RWPE2 (cell line): ENCODE measurements around the gene TMEM272.

Experiments used
- ATAC-seq: fragments of 200-7000 bp; cut with Tn5 transposase; 3 replicates; pipeline ENCODE4 v1.9.1; 2021; ENCODE audit warnings: low read depth
- DNase-seq: peaks from one replicate; pipeline ENCODE4 v3.0.0-alpha.2; 2020; ENCODE audit warnings: low spot score
- H3K27ac ChIP-seq: fragments of 450-650 bp; 2 replicates; pipeline ENCODE4 v1.5.1; 2017; ENCODE audit warnings: mild to moderate bottlenecking; ENCODE audit not compliant: poor library complexity, severe bottlenecking
- H3K27me3 ChIP-seq: fragments of 250-450 bp; sonication (Bioruptor Pico); 2 replicates; pipeline ENCODE4 v1.5.1; 2021; ENCODE audit warnings: mild to moderate bottlenecking, moderate library complexity; ENCODE audit not compliant: insufficient read depth, poor library complexity, severe bottlenecking
- H3K36me3 ChIP-seq: fragments of 250-450 bp; sonication (Bioruptor Pico); 2 replicates; pipeline ENCODE4 v1.5.1; 2020; ENCODE audit warnings: low read depth, mild to moderate bottlenecking, moderate library complexity
- H3K4me1 ChIP-seq: fragments of 250-450 bp; sonication (Bioruptor Pico); 2 replicates; pipeline ENCODE4 v1.5.1; 2021; ENCODE audit warnings: mild to moderate bottlenecking, moderate library complexity; ENCODE audit not compliant: insufficient read depth, poor library complexity, severe bottlenecking
- H3K4me3 ChIP-seq: fragments of 250-450 bp; sonication (Bioruptor Pico); 2 replicates; pipeline ENCODE4 v1.5.1; 2021; ENCODE audit warnings: mild to moderate bottlenecking, moderate library complexity; ENCODE audit not compliant: severe bottlenecking
- H3K9me3 ChIP-seq: fragments of 250-450 bp; sonication (Bioruptor Pico); 2 replicates; pipeline ENCODE4 v1.5.1; 2021; ENCODE audit warnings: mild to moderate bottlenecking, moderate library complexity; ENCODE audit not compliant: severe bottlenecking
- TF ChIP-seq, protein P1 (sequence below): fragments of 450-650 bp; IDR thresholded peaks from one replicate; pipeline ENCODE4 v1.5.1; 2017; ENCODE audit warnings: mild to moderate bottlenecking, moderate library complexity; ENCODE audit not compliant: poor library complexity, severe bottlenecking

Gene TMEM272

DNA sequence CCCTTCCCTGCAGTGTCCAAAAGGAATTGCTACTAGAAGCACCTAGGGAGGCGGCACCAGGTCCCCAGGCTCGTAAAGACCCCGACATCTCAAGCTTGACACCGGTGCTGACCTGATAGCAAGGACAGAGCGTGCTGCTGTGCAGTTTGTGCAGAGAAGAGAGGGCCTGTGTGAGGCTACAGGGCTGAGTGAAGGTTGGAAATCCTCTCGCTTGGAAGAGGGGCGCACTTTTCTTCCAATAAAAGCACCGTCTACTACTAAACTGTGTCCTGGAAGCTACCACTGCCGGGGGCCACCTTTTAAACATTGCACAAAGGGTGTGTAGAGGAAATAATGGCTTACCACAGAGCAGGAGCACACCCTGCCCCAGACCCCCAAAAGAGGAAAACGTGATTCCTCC is 11.0 kb downstream of the TMEM272 start:
- H3K27me3 ChIP-seq, result no peaks in the 10 kb centered on the region
- H3K36me3 ChIP-seq, result no peaks in the 10 kb centered on the region
- ATAC-seq, result no peak
- H3K4me1 ChIP-seq, result no peaks in the 10 kb centered on the region
- no peak for DNase-seq
- TF ChIP-seq, protein P1, sequence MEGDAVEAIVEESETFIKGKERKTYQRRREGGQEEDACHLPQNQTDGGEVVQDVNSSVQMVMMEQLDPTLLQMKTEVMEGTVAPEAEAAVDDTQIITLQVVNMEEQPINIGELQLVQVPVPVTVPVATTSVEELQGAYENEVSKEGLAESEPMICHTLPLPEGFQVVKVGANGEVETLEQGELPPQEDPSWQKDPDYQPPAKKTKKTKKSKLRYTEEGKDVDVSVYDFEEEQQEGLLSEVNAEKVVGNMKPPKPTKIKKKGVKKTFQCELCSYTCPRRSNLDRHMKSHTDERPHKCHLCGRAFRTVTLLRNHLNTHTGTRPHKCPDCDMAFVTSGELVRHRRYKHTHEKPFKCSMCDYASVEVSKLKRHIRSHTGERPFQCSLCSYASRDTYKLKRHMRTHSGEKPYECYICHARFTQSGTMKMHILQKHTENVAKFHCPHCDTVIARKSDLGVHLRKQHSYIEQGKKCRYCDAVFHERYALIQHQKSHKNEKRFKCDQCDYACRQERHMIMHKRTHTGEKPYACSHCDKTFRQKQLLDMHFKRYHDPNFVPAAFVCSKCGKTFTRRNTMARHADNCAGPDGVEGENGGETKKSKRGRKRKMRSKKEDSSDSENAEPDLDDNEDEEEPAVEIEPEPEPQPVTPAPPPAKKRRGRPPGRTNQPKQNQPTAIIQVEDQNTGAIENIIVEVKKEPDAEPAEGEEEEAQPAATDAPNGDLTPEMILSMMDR, result no peak
- H3K27ac ChIP-seq, result no peak overlapping the region
- no peak overlapping the region for H3K4me3 ChIP-seq
- H3K9me3 ChIP-seq, result no peaks in the 10 kb centered on the region

DNA sequence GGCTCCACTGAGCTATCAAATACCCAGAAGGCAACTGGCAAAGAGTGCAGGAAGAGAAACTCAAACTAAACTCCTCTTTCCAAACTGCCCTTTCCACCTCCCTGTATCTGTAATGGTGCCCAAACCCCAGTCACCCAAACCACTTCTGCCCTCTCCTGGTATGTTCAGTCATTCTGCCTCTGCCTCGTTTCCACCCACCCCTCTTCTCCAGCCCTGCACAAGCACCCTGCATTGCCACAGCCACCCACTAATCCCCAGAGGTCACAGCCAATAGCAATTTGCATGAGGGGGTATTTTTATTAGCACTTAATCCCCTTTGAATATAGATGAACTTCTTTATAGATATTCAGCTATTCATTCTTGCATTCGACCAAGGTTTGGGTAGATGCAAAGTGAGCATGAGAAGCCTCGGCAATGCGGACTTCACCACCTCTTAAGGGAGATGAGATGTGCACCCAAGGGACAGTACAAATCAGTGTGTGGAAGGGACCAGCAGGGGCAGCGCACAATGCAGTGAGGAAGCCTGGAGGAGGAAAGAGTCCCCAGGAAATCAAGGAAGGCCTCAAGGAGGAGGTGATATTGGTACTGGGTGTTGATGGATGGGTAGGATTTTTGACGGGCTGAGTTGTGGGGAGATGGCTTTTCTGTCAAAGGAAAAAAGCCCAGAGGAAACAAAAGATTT is 12.4 kb downstream of the TMEM272 start:
- Histone ChIP-seq H3K27ac (no peak overlapping the region), H3K36me3 (no peaks in the 10 kb centered on the region), H3K27me3 (no peaks in the 10 kb centered on the region), H3K4me3 (no peak overlapping the region), H3K4me1 (no peaks in the 10 kb centered on the region), H3K9me3 (no peaks in the 10 kb centered on the region)
- DNase-seq (no peak), ATAC-seq (peak; percentile 60; the same call in 1 of the 3 replicates)
- TF ChIP-seq, protein P1, result peak; percentile 10

DNA sequence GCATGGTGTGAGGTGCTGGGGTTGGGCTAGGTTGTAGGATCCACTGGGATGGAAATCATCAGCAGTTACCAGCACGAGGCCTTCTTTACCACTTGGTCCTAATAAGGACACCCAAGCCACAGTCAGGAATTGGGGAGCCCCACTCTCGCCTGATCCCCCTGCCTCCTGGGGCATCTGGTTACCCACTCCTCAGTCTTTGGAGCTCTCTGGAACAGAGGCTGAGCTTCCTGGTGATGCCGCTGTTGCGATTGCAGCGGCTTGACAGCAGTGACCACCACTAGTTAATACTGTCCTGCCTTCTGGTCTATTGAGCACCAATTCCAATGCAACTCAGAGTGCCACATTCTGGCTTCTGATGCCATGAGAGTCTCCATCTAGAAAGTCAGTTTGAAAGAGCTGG is 13.5 kb downstream of the TMEM272 start:
- no peaks in the 10 kb centered on the region for H3K27me3 ChIP-seq
- TF ChIP-seq, protein P1, result no peak
- DNase-seq (no peak), ATAC-seq (no peak)
- no peak overlapping the region for H3K27ac ChIP-seq
- H3K9me3 ChIP-seq, result no peaks in the 10 kb centered on the region
- H3K4me1 ChIP-seq, result peaks cover 3% of the 10 kb centered on the region
- no peak overlapping the region for H3K4me3 ChIP-seq
- no peaks in the 10 kb centered on the region for H3K36me3 ChIP-seq

DNA sequence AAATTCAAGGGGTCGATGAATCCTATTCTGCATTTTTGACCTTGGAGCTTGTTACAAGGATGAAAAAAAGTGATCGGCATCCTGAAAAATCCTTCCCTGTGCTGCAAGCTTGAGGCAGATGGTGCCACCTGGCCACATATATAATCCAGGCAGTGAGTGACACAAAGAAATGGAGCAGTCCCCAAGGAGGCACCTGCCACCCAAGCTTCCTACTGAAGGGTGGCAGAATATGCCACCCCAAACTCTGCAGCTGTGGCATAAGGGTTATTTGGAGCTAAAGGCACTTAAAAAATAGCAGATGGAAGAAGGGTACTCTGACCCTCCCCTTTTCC is 15.4 kb downstream of the TMEM272 start:
- TF ChIP-seq, protein P1, result no peak
- Histone ChIP-seq H3K27ac (no peak overlapping the region), H3K9me3 (no peaks in the 10 kb centered on the region), H3K36me3 (no peaks in the 10 kb centered on the region), H3K4me1 (peaks cover 3% of the 10 kb centered on the region), H3K27me3 (no peaks in the 10 kb centered on the region), H3K4me3 (no peak overlapping the region)
- ATAC-seq (no peak), DNase-seq (no peak)

DNA sequence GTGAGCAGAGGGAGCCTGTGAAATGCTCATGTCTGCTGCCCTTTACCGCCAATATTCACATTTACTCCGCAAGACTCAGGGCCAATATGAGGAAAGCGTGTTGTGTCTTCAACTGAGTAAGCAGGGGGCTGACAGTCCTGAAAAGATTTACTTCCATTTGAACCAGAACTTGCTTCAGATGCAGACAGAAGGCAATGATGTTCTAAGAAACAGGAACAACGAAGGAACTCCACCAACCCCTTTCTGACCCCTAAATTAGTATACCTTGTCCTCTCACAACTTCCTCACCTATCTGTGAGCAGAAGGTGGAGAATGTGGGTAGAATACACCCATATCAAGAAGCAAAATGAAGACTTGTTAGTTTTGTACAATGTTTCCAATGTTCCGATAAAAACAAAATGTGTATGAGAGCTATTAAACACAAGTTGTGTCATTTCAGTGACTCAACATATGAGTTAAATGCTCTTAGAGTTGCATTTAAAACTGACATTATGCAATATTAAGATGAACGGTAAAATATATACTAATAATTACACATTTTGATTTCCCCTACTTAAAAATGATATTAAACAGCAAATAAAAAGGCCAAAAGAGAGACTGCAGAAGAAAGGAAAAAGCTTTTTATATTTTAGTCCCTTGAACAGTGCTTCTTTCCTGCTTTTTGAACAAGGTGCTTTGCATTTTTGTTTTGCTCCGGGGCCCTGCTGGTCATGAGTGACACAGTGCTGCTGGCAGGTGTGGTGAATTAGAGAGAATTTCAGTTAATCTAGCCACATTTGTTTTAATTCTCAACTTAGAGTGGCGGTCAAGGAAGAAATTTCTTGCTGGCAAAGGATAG is 16.0 kb downstream of the TMEM272 start:
- DNase-seq, result no peak
- Histone ChIP-seq H3K4me3 (no peak overlapping the region), H3K9me3 (no peaks in the 10 kb centered on the region), H3K4me1 (peaks cover 3% of the 10 kb centered on the region), H3K27me3 (no peaks in the 10 kb centered on the region), H3K36me3 (no peaks in the 10 kb centered on the region), H3K27ac (no peak overlapping the region)
- TF ChIP-seq, protein P1, result no peak
- no peak for ATAC-seq
